CD4-positive, CD25-positive, alpha-beta regulatory T cell (primary cell): ENCODE results near the gene NCKAP5. TPM values are rescaled to one million over a fixed set of nuclear protein-coding genes. Genes with fewer than 3 reads are reported as not detected.

Source experiments
- ATAC-seq, 2 donors: fragments of 150-1000 bp; cut with Tn5 transposase; one replicate each; pipeline ENCODE4 v1.10.0; 2021; ENCODE audit warnings: low read depth in 2 of 2, moderate number of reproducible peaks in 2 of 2, moderate library complexity in 1 of 2
- DNase-seq, 3 donors: peaks; one replicate each; pipeline versions ENCODE4 v3.0.0 to v3.0.0-alpha.2; 2012 to 2022; ENCODE audit warnings: mixed read lengths in 1 of 3
- H3K27ac ChIP-seq: one replicate; pipeline ENCODE4 v1.7.0; 2013; ENCODE audit warnings: mild to moderate bottlenecking, low read length; ENCODE audit not compliant: insufficient read depth, poor library complexity, severe bottlenecking
- H3K27me3 ChIP-seq: one replicate; pipeline ENCODE4 v1.7.0; 2013; ENCODE audit warnings: low read length; ENCODE audit not compliant: control insufficient read depth, insufficient read depth
- H3K36me3 ChIP-seq: one replicate; pipeline ENCODE4 v1.7.0; 2013; ENCODE audit warnings: mild to moderate bottlenecking, low read length, moderate library complexity; ENCODE audit not compliant: control insufficient read depth, insufficient read depth
- H3K4me1 ChIP-seq: 2 replicates; pipeline ENCODE4 v1.7.0; 2013; ENCODE audit warnings: mild to moderate bottlenecking, low read length; ENCODE audit not compliant: insufficient read depth, control insufficient read depth, poor library complexity, severe bottlenecking
- H3K4me3 ChIP-seq: one replicate; pipeline ENCODE4 v1.7.0; 2013; ENCODE audit warnings: low read depth, mild to moderate bottlenecking, low read length, moderate library complexity
- H3K9me3 ChIP-seq, 2 experiments: 1 replicate in 1 of 2; 2 replicates in 1 of 2; pipeline ENCODE4 v1.7.0; 2013; ENCODE audit warnings: low read length in 2 of 2, mild to moderate bottlenecking in 1 of 2, moderate library complexity in 1 of 2; ENCODE audit not compliant: control insufficient read depth in 2 of 2
- H3K27ac Mint-ChIP-seq, 3 donors: one replicate each; pipeline ENCODE4 v1.8.0; 2020 to 2022; ENCODE audit warnings: mild to moderate bottlenecking in 3 of 3, mixed read lengths in 3 of 3, moderate library complexity in 2 of 3
- H3K27me3 Mint-ChIP-seq: one replicate; pipeline ENCODE4 v1.8.0; 2022; ENCODE audit warnings: mild to moderate bottlenecking, mixed read lengths
- H3K36me3 Mint-ChIP-seq: one replicate; pipeline ENCODE4 v1.8.0; 2020; ENCODE audit warnings: mixed read lengths
- H3K4me1 Mint-ChIP-seq, 4 donors: one replicate each; pipeline ENCODE4 v1.8.0; 2020 to 2022; ENCODE audit warnings: mixed read lengths in 4 of 4, mild to moderate bottlenecking in 1 of 4
- H3K4me3 Mint-ChIP-seq, 4 donors: one replicate each; pipeline ENCODE4 v1.8.0; 2020 to 2022; ENCODE audit warnings: mild to moderate bottlenecking in 4 of 4, mixed read lengths in 4 of 4, moderate library complexity in 3 of 4
- H3K9me3 Mint-ChIP-seq, 7 donors: one replicate each; pipeline ENCODE4 v1.8.0; 2020 to 2022; ENCODE audit warnings: mixed read lengths in 7 of 7, mild to moderate bottlenecking in 3 of 7, moderate library complexity in 2 of 7
- polyA plus RNA-seq, 4 donors: library from polyadenylated mRNA; unstranded; fragments of 300-500 nt; fragmentation: Illumina TruSeq; gene quantifications; one replicate each; pipeline ENCODE4 v1.2.3, GENCODE V29; 2021
- total RNA-seq: library from RNA; stranded (reverse); gene quantifications from one replicate; pipeline ENCODE4 v1.2.3, GENCODE V29; 2022

Gene NCKAP5
- total and polyA plus RNA-seq, 5 donors from 2014 or later: not detected

GRCh38 chr2:132754867-132755472, 813.3 kb downstream of the NCKAP5 start:
- Mint-ChIP-seq H3K27ac (no peak overlapping the region), H3K36me3 (no peaks in the 10 kb centered on the region), H3K4me1 (no peaks in the 10 kb centered on the region), H3K4me3 (no peak overlapping the region), H3K9me3 (peaks cover 0 to 17% (median 6%) of the 10 kb centered on the region in 7 donors), H3K27me3 (no peaks in the 10 kb centered on the region)
- H3K27me3 ChIP-seq: no peaks in the 10 kb centered on the region
- H3K27ac ChIP-seq: no peak overlapping the region
- H3K4me3 ChIP-seq: no peak overlapping the region
- DNase-seq: no peak
- no peaks in the 10 kb centered on the region for H3K36me3 ChIP-seq
- no peaks in the 10 kb centered on the region for H3K9me3 ChIP-seq
- no peak for ATAC-seq
- no peaks in the 10 kb centered on the region for H3K4me1 ChIP-seq

GRCh38 chr2:132754392-132754791, 813.9 kb downstream of the NCKAP5 start:
- Histone ChIP-seq H3K9me3 (no peaks in the 10 kb centered on the region), H3K27me3 (no peaks in the 10 kb centered on the region), H3K4me1 (no peaks in the 10 kb centered on the region), H3K27ac (no peak overlapping the region), H3K36me3 (no peaks in the 10 kb centered on the region), H3K4me3 (no peak overlapping the region)
- H3K27ac Mint-ChIP-seq: no peak overlapping the region
- H3K9me3 Mint-ChIP-seq: peaks cover 0 to 14% (median 7%) of the 10 kb centered on the region in 7 donors
- no peak overlapping the region for H3K4me3 Mint-ChIP-seq
- H3K36me3 Mint-ChIP-seq: no peaks in the 10 kb centered on the region
- ATAC-seq: no peak
- no peaks in the 10 kb centered on the region for H3K4me1 Mint-ChIP-seq
- no peaks in the 10 kb centered on the region for H3K27me3 Mint-ChIP-seq
- no peak for DNase-seq

GRCh38 chr2:132752421-132753206, 815.6 kb downstream of the NCKAP5 start:
- Histone ChIP-seq H3K9me3 (no peaks in the 10 kb centered on the region), H3K36me3 (no peaks in the 10 kb centered on the region), H3K27me3 (no peaks in the 10 kb centered on the region), H3K27ac (no peak overlapping the region), H3K4me1 (no peaks in the 10 kb centered on the region), H3K4me3 (no peak overlapping the region)
- DNase-seq (no peak), ATAC-seq (no peak)
- Mint-ChIP-seq H3K4me3 (no peak overlapping the region), H3K9me3 (peaks cover 0 to 14% (median 5%) of the 10 kb centered on the region in 7 donors), H3K27ac (no peak overlapping the region), H3K27me3 (no peaks in the 10 kb centered on the region), H3K36me3 (no peaks in the 10 kb centered on the region), H3K4me1 (no peaks in the 10 kb centered on the region)

GRCh38 chr2:132751836-132752235, 816.4 kb downstream of the NCKAP5 start:
- Mint-ChIP-seq H3K9me3 (peaks cover 1 to 14% (median 4%) of the 10 kb centered on the region in 7 donors), H3K36me3 (no peaks in the 10 kb centered on the region), H3K27me3 (no peaks in the 10 kb centered on the region), H3K27ac (no peak overlapping the region), H3K4me1 (no peaks in the 10 kb centered on the region), H3K4me3 (no peak overlapping the region)
- DNase-seq (no peak), ATAC-seq (no peak)
- no peaks in the 10 kb centered on the region for H3K36me3 ChIP-seq
- no peak overlapping the region for H3K27ac ChIP-seq
- no peaks in the 10 kb centered on the region for H3K4me1 ChIP-seq
- H3K9me3 ChIP-seq: no peaks in the 10 kb centered on the region
- no peak overlapping the region for H3K4me3 ChIP-seq
- no peaks in the 10 kb centered on the region for H3K27me3 ChIP-seq

GRCh38 chr2:132750606-132751005, 817.7 kb downstream of the NCKAP5 start:
- H3K4me3 ChIP-seq: no peak overlapping the region
- no peaks in the 10 kb centered on the region for H3K9me3 ChIP-seq
- H3K9me3 Mint-ChIP-seq: peaks cover 1 to 18% (median 4%) of the 10 kb centered on the region in 7 donors
- H3K4me1 ChIP-seq: no peaks in the 10 kb centered on the region
- no peaks in the 10 kb centered on the region for H3K4me1 Mint-ChIP-seq
- H3K27ac ChIP-seq: no peak overlapping the region
- ATAC-seq: no peak
- H3K27me3 ChIP-seq: no peaks in the 10 kb centered on the region
- no peaks in the 10 kb centered on the region for H3K36me3 Mint-ChIP-seq
- no peaks in the 10 kb centered on the region for H3K27me3 Mint-ChIP-seq
- no peaks in the 10 kb centered on the region for H3K36me3 ChIP-seq
- no peak for DNase-seq
- no peak overlapping the region for H3K4me3 Mint-ChIP-seq
- H3K27ac Mint-ChIP-seq: no peak overlapping the region

GRCh38 chr2:132747046-132747445, 821.2 kb downstream of the NCKAP5 start:
- H3K9me3 Mint-ChIP-seq: peaks cover 0 to 19% (median 6%) of the 10 kb centered on the region in 7 donors
- DNase-seq (no peak), ATAC-seq (no peak)
- Histone ChIP-seq H3K4me1 (no peaks in the 10 kb centered on the region), H3K27me3 (no peaks in the 10 kb centered on the region), H3K4me3 (no peak overlapping the region), H3K36me3 (no peaks in the 10 kb centered on the region), H3K9me3 (no peaks in the 10 kb centered on the region), H3K27ac (no peak overlapping the region)
- H3K4me1 Mint-ChIP-seq: no peaks in the 10 kb centered on the region
- H3K27ac Mint-ChIP-seq: no peak overlapping the region
- H3K4me3 Mint-ChIP-seq: no peak overlapping the region
- H3K27me3 Mint-ChIP-seq: no peaks in the 10 kb centered on the region
- H3K36me3 Mint-ChIP-seq: no peaks in the 10 kb centered on the region

GRCh38 chr2:132741754-132742153, 826.5 kb downstream of the NCKAP5 start:
- Mint-ChIP-seq H3K36me3 (no peaks in the 10 kb centered on the region), H3K4me1 (no peaks in the 10 kb centered on the region), H3K9me3 (peaks cover 0 to 19% (median 7%) of the 10 kb centered on the region in 7 donors), H3K4me3 (no peak overlapping the region), H3K27ac (no peak overlapping the region), H3K27me3 (no peaks in the 10 kb centered on the region)
- no peaks in the 10 kb centered on the region for H3K27me3 ChIP-seq
- no peaks in the 10 kb centered on the region for H3K36me3 ChIP-seq
- no peaks in the 10 kb centered on the region for H3K4me1 ChIP-seq
- DNase-seq (no peak), ATAC-seq (no peak)
- H3K27ac ChIP-seq: no peak overlapping the region
- no peak overlapping the region for H3K4me3 ChIP-seq
- no peaks in the 10 kb centered on the region for H3K9me3 ChIP-seq
